ENCODE results near the gene PHLPP1.
A peak's percentile ranks its signal among the peaks of the same experiment; 100 is the strongest.

Gene PHLPP1

DNA sequence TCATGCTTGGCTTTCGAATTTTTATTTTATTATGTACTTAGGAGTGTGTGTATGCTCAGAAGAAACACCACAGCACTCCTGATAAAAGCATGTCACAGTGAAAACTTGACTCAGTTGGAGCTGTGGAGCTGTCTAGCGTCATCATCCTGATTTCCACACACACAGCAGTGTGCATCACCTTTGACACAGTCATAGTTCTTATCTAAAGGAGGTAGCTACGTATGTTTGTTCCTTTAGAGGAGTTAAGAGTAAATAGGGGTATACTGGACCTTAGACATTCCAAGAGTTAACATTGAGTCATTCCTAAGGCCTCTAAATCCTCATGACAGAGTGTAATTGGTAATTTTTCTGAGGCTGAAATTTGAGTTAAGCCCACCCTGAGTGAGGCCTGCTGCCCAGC, 96.9 kb downstream of the PHLPP1 start:
- no peak overlapping the region for H3K4me3 ChIP-seq (ENCODE audit: control insufficient read depth, low read depth, low read length)
- TF ChIP-seq, protein P1, sequence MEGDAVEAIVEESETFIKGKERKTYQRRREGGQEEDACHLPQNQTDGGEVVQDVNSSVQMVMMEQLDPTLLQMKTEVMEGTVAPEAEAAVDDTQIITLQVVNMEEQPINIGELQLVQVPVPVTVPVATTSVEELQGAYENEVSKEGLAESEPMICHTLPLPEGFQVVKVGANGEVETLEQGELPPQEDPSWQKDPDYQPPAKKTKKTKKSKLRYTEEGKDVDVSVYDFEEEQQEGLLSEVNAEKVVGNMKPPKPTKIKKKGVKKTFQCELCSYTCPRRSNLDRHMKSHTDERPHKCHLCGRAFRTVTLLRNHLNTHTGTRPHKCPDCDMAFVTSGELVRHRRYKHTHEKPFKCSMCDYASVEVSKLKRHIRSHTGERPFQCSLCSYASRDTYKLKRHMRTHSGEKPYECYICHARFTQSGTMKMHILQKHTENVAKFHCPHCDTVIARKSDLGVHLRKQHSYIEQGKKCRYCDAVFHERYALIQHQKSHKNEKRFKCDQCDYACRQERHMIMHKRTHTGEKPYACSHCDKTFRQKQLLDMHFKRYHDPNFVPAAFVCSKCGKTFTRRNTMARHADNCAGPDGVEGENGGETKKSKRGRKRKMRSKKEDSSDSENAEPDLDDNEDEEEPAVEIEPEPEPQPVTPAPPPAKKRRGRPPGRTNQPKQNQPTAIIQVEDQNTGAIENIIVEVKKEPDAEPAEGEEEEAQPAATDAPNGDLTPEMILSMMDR (conservative IDR thresholded peaks at IDR 0.05; ENCODE audit: control insufficient read depth, insufficient read depth, low read depth, low read length), result no peak
- no peak for DNase-seq (ENCODE audit: low read depth)

DNA sequence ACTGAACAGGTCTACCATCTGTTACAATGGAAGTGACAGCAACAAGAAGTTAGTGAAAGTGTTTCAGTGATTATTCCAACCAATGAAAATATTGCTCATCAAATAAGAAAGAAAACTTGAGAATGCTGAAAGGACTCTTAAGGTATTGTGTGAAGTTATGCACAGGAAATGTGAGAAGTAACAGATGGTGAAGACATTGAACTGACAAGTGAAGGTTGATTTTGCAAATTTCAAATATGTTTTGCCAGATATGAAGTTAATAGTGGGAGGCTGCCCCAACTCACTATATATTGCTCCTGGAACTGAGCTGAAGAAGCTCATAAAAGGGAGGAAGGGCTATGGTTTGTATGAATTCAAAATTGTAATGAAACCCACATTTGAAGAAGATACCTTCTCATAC, 97.5 kb downstream of the PHLPP1 start:
- no peak for DNase-seq (ENCODE audit: low read depth)
- H3K4me3 ChIP-seq (ENCODE audit: control insufficient read depth, low read depth, low read length), result no peak overlapping the region
- TF ChIP-seq, protein P1 (conservative IDR thresholded peaks at IDR 0.05; ENCODE audit: control insufficient read depth, insufficient read depth, low read depth, low read length), result no peak

DNA sequence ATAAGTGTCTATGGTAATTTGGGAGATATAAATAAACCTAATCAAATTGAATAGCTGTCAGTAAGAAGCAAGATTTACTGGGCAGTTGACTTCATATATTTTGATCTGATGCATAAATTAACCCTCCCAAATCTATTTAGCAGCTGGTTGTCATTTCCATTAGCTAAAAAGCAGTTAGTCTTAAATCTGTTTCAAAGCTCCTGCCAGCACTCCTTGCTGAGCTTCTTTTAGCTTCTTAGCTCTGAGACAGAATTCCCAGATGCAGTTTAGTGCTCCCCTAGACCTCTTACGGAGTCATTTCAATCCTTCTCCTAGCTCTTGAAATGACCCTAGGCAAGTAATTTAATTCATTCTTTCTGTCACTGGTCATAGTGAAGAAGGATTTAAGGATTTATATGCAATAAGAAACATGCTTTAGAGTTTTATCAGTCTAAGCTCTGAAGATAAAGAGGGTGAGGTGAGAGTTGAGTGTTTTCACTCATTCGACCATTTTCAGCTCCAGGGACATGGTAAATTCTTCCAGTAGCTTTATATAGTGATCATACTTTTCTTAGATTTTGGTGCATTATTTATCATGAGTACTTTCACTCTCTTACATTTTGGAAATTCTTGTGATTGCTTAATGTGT, 98.9 kb downstream of the PHLPP1 start:
- TF ChIP-seq, protein P1 (conservative IDR thresholded peaks at IDR 0.05; ENCODE audit: control insufficient read depth, insufficient read depth, low read depth, low read length), result no peak
- DNase-seq (ENCODE audit: low read depth), result no peak
- no peak overlapping the region for H3K4me3 ChIP-seq (ENCODE audit: control insufficient read depth, low read depth, low read length)

DNA sequence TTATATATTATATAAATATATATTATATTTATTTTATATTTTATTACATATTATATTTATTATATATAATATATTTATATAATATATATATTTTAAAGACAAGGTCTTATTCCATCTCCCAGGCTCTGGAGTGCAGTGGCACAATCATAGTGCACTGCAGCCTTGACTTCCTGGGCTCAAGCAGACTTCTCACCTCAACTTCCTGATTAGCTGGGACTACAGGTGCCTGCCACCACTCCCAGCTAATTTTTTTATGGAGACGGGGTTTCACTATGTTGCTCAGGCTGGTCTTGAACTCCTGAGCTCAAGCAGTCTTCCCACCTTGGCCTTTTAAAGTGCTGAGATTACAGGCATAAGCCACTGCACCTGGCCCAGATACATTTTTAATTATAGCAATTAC, 110.0 kb downstream of the PHLPP1 start:
- H3K4me3 ChIP-seq (ENCODE audit: control insufficient read depth, low read depth, low read length), result no peak overlapping the region
- TF ChIP-seq, protein P1 (conservative IDR thresholded peaks at IDR 0.05; ENCODE audit: control insufficient read depth, insufficient read depth, low read depth, low read length), result no peak
- no peak for DNase-seq (ENCODE audit: low read depth)

DNA sequence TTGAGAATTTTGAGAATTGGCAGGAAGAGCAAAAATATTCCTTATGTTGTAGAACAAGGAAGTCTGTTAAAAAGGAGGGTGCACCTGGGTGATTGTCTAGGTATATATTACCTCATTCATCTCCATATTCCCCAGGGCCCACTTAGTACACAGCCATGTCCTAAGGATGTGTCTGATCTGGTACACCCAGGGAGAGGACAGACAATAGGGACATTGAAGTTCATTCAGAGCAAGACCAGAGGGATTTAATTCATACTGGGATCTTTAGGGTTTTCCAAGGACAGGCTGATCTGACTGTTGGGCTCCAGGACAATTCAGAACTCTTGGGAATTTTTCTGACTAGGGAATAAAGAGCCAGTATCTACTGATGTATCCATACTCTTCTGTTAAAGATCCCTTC, 112.1 kb downstream of the PHLPP1 start:
- TF ChIP-seq, protein P1 (conservative IDR thresholded peaks at IDR 0.05; ENCODE audit: control insufficient read depth, insufficient read depth, low read depth, low read length), result no peak
- no peak for DNase-seq (ENCODE audit: low read depth)
- no peak overlapping the region for H3K4me3 ChIP-seq (ENCODE audit: control insufficient read depth, low read depth, low read length)

DNA sequence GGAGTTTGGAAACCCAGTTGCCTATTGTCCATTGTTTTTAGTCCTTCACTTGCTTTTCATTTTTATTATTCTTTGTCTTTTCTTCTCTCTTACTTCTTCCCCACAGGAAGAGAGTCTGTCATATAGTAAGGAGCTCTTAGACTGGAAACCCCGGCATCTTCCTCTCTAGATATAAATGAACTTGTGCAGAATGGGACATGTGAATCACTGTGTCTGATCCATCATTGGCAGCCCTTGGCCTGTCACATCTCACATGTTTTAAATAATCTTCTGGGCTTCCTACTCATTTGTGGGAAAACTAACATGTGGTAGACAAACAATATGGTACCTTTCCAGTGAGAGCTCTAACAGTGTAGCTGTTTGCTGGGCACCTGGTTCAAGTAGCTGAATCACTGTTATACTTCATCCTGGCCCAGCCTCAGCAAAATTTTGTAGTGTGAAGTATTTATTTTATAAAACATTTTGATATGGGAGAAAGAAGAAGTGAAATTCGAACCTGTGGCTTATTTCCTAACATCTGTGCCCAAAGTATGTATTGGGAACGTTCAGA, 112.8 kb downstream of the PHLPP1 start:
- TF ChIP-seq, protein P1 (conservative IDR thresholded peaks at IDR 0.05; ENCODE audit: control insufficient read depth, insufficient read depth, low read depth, low read length), result no peak
- DNase-seq (ENCODE audit: low read depth), result peak; percentile 59

More for the DNA sequence above, 112.8 kb downstream of the PHLPP1 start:
- H3K4me3 ChIP-seq (ENCODE audit: control insufficient read depth, low read depth, low read length), result no peak overlapping the region

All from fibroblast of mammary gland (primary cell).